ENCODE data around the gene ATXN7L3. TPM values are rescaled to one million over a fixed set of nuclear protein-coding genes. Genes with fewer than 3 reads are reported as not detected.

The ATXN7L3 gene
- total and polyA plus RNA-seq, 10 of the 15 experiments (the other 5 are each of a cell fraction or from before 2014, with no cell fraction given) = 0.71 to 78.7 (median 32.7) TPM

DNA sequence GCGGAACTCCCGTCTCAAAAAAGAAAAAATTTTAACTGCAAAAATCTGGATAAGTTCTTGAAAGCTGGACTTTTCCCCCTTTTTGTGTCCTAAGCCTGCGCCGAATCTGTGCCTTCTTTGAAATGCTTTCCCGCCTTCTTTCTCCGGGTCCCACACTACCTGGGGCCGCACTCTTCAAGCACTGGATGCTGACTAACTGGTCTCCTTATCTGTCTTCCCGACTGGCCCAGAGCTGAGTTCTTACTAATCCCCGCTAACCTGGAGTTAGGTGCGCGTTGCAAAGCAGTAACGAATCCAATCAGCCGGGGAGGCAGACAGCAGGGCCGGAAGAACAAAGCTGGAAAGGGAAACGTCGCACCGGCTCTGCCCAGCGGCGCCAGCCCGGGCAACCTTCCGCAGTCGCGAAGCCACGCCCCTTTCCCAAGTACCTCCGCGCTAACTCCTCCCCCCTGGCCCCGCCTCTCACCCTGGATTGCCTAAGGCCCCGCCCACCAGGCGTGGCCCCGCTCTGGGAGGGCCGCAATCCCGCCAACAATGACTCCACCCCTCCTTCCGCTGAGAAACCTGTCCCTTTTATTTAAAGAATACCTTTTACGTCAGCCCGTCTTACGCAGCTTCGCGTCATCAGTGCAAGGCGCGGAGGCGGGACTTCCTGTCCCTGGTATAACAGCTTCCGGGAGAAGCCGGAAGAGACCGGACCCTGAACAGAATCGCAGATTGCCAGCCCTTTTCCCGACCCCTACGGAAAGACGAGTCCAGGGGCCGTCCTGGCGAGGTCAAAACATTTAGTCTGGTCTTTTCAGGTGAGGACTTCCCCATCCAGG is 13.2 kb downstream of the ATXN7L3 start, which contains the start of gene TMUB2:
TSS of gene TMUB2 (plus strand) at position 666 of the 824 bp plus-strand sequence. CDS start 737 bp downstream, outside the sequence.
- CTCF ChIA-PET = interaction anchor here (0.7 to 2.8 kb wide), 15 partner anchors 12 to 177 kb away, joined by 3 to 12 read pairs (median 3); partner anchors contain the start of genes FAM171A2, GRN and HROB
- H3K27me3 ChIP-seq (replicated peaks in 1 of 2; ENCODE audit: control insufficient read depth in 2 of 2, insufficient read depth in 2 of 2, low read length in 1 of 2) = no peaks in the 10 kb centered on the region
- H3K4me2 ChIP-seq (ENCODE audit: control insufficient read depth, insufficient read depth) = peak within 1 kb of the TSS; percentile 86
- SMC1A ChIA-PET (ENCODE audit: uncharacterized antibody, unreplicated experiment) = interaction anchor here (0.6 to 2.5 kb wide), 10 partner anchors 8 to 165 kb away, joined by 4 to 11 read pairs (median 4); partner anchors contain the start of gene HDAC5
- BruUV-seq (replicated peaks) = TSS peak; percentile 71
- H4K20me1 ChIP-seq (ENCODE audit: control insufficient read depth, insufficient read depth) = no peaks in the 10 kb centered on the region
- peak within 1 kb of the TSS; percentile 97 for H3K27ac ChIP-seq (ENCODE audit: control insufficient read depth, insufficient read depth)
- intact Hi-C loops (cut with micrococcal nuclease; ENCODE audit: unreplicated experiment) (loop anchor here (5.0 kb wide), 1 partner anchor 44 kb away; the partner anchor contains the start of gene HROB), in situ Hi-C loops (cut with MboI) (no loop called here)
- under 1% methylated on average over 49 of the region's 50 CpGs for WGBS (ENCODE audit: insufficient coverage, insufficient replicate concordance, low lambda C conversion rate, missing lambda C conversion rate)
- H3K4me1 ChIP-seq (ENCODE audit: control insufficient read depth, insufficient read depth, low read length) = peaks cover 4% of the 10 kb centered on the region
- peak within 1 kb of the TSS; percentile 95 for H3K9ac ChIP-seq (ENCODE audit: control insufficient read depth, insufficient read depth, low read length)
- FAIRE-seq (peak; percentile 100), ATAC-seq (peak; percentile 88), DNase-seq (ENCODE audit: low read depth, low spot score) (peak; percentile 98)
- RAD21 ChIA-PET (ENCODE audit: unreplicated experiment) = interaction anchor here (0.6 to 3.2 kb wide), 10 partner anchors 12 to 159 kb away, joined by 3 to 13 read pairs (median 4); partner anchors contain the start of gene ATXN7L3
- peaks cover 38% of the 10 kb centered on the region for H3K79me2 ChIP-seq (ENCODE audit: control insufficient read depth, insufficient read depth, low read length)
- peak within 1 kb of the TSS; percentile 97 for H3K4me3 ChIP-seq
- H3K36me3 ChIP-seq (ENCODE audit: control insufficient read depth in 2 of 2, insufficient read depth in 2 of 2, low read length in 1 of 2) = peaks cover 1 to 12% of the 10 kb centered on the region in 2 experiments; a peak in 3 of 4 replicates
- H3K9me3 ChIP-seq (replicated peaks; ENCODE audit: control insufficient read depth, insufficient read depth, low read length) = no peaks in the 10 kb centered on the region
- H2AFZ ChIP-seq (ENCODE audit: control insufficient read depth, low read depth, low read length) = peak within 1 kb of the TSS; percentile 98
- POLR2A ChIA-PET = interaction anchor here (0.6 to 2.1 kb wide), 16 partner anchors 11 to 1069 kb away, joined by 3 to 12 read pairs (median 4); partner anchors contain the start of gene HDAC5
- TF ChIP-seq FOS (IDR thresholded peaks at IDR 0.05; ENCODE audit: borderline replicate concordance, extremely low read depth, insufficient read length) = no peak
- TF ChIP-seq FOXM1 (IDR thresholded peaks at IDR 0.05; ENCODE audit: low read depth, low read length) = no peak
- TF ChIP-seq GATAD2B (conservative IDR thresholded peaks at IDR 0.05; ENCODE audit: low read depth) = 0 out of 2 replicates have a peak, but pooled peaks have one; percentile 41
- TF ChIP-seq NKRF (conservative IDR thresholded peaks at IDR 0.05) = peak; percentile 90
- no peak for TF ChIP-seq MYC (IDR thresholded peaks at IDR 0.05; ENCODE audit: insufficient read depth, insufficient read length, insufficient replicate concordance, low read length, severe bottlenecking)
- TF ChIP-seq, protein P1, sequence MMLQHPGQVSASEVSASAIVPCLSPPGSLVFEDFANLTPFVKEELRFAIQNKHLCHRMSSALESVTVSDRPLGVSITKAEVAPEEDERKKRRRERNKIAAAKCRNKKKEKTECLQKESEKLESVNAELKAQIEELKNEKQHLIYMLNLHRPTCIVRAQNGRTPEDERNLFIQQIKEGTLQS (IDR thresholded peaks at IDR 0.05; ENCODE audit: borderline replicate concordance, extremely low read depth, low read depth, low read length) = no peak
- TF ChIP-seq MLLT1 (IDR thresholded peaks at IDR 0.05) = no peak
- no peak for TF ChIP-seq CBX5 (IDR thresholded peaks at IDR 0.05; ENCODE audit: low read depth)
- TF ChIP-seq KAT2A (conservative IDR thresholded peaks at IDR 0.05; ENCODE audit: control insufficient read depth, low read depth, low read length) = no peak
- no peak for TF ChIP-seq FOXK2 (IDR thresholded peaks at IDR 0.05)
- 0 out of 2 replicates have a peak, but pooled peaks have one; percentile 76 for TF ChIP-seq MXI1 (IDR thresholded peaks at IDR 0.05; ENCODE audit: low read depth, low read length)
- peak; percentile 34 for TF ChIP-seq YY1 (IDR thresholded peaks at IDR 0.05; ENCODE audit: low read depth, low read length)
- peak; percentile 100 for TF ChIP-seq CREB1 (IDR thresholded peaks at IDR 0.05; ENCODE audit: low read depth)
- peak; percentile 87 for TF ChIP-seq NR2C1 (IDR thresholded peaks at IDR 0.05)
- TF ChIP-seq BACH1 (IDR thresholded peaks at IDR 0.05; ENCODE audit: borderline replicate concordance) = no peak; the same call in 1 of the 2 replicates
- TF ChIP-seq HDGF (IDR thresholded peaks at IDR 0.05) = peak; percentile 99
- 0 out of 2 replicates have a peak, but pooled peaks have one; percentile 17 for TF ChIP-seq TCF3 (IDR thresholded peaks at IDR 0.05; ENCODE audit: borderline replicate concordance, insufficient read depth, low read depth, low read length)
- 0 out of 2 replicates have a peak, but pooled peaks have one; percentile 5 for TF ChIP-seq PAX5 (IDR thresholded peaks at IDR 0.05; ENCODE audit: borderline replicate concordance, low read depth, low read length)
- TF ChIP-seq RAD21 (IDR thresholded peaks at IDR 0.05; ENCODE audit: insufficient read depth, low read depth, low read length) = no peak
